Spleen (tissue), 11 donors: Measurements from ENCODE around the gene MAP1LC3C. TPM values are rescaled to one million over a fixed set of nuclear protein-coding genes. Genes with fewer than 3 reads are reported as not detected.
A peak's percentile ranks its signal among the peaks of the same experiment; 100 is the strongest.

Source experiments
- DNase-seq: peaks from one replicate; pipeline ENCODE4 v3.0.0-alpha.2; 2020
- H3K27ac ChIP-seq, 8 donors: fragments of 200-600 bp; sonication (generic) in 7 of 8; 1 replicate in 4 of 8; 2 replicates in 4 of 8; pipeline versions ENCODE4 v1.5.0 to v1.8.0; 2016 to 2021; ENCODE audit warnings: inconsistent platforms in 4 of 8, mild to moderate bottlenecking in 4 of 8, moderate library complexity in 1 of 8
- H3K27me3 ChIP-seq, 7 donors: fragments of 200-600 bp; sonication (generic) in 6 of 7; replicated peaks in 1 of 7; 1 replicate in 4 of 7; 2 replicates in 3 of 7; pipeline versions ENCODE4 v1.5.0 to v1.8.0; 2016 to 2021; ENCODE audit warnings: inconsistent platforms in 3 of 7, mild to moderate bottlenecking in 1 of 7
- H3K36me3 ChIP-seq, 6 donors: fragments of 200-600 bp; sonication (generic) in 5 of 6; 1 replicate in 4 of 6; 2 replicates in 2 of 6; pipeline versions ENCODE4 v1.5.0 to v1.8.0; 2016 to 2021; ENCODE audit warnings: inconsistent platforms in 2 of 6
- H3K4me1 ChIP-seq, 6 donors: fragments of 200-600 bp; sonication (generic) in 5 of 6; 1 replicate in 3 of 6; 2 replicates in 3 of 6; pipeline versions ENCODE4 v1.5.0 to v1.8.0; 2016 to 2021; ENCODE audit warnings: inconsistent platforms in 3 of 6
- H3K4me3 ChIP-seq, 8 donors: fragments of 200-600 bp; sonication (generic) in 7 of 8; 1 replicate in 4 of 8; 2 replicates in 4 of 8; pipeline versions ENCODE4 v1.5.0 to v1.8.0; 2016 to 2021; ENCODE audit warnings: inconsistent platforms in 4 of 8, mild to moderate bottlenecking in 4 of 8, moderate library complexity in 2 of 8
- H3K9me3 ChIP-seq, 8 donors: fragments of 200-600 bp; sonication (generic) in 7 of 8; 1 replicate in 4 of 8; 2 replicates in 4 of 8; pipeline versions ENCODE4 v1.5.0 to v1.8.0; 2016 to 2021; ENCODE audit warnings: inconsistent platforms in 4 of 8
- POLR2A ChIP-seq, 3 donors: fragments of 450-650 bp; IDR thresholded peaks; one replicate each; pipeline ENCODE4 v1.5.1; 2017; ENCODE audit warnings: antibody characterized with exemption in 3 of 3, mild to moderate bottlenecking in 1 of 3
- POLR2AphosphoS5 ChIP-seq, 3 donors: sonication (generic); formaldehyde crosslinking; IDR thresholded peaks; one replicate each; pipeline ENCODE4 v1.5.1; 2017; ENCODE audit warnings: antibody characterized with exemption in 3 of 3
- WGBS, 5 donors: extraction: QIAGEN DNeasy Blood & Tissue Kit in 3 of 5; methylation state at CpG; one replicate each; pipeline versions ENCODE4 v1.1.5 to v1.1.7; 2013 to 2018; 5-methylcytosine and 5-hydroxymethylcytosine counted together
- intact Hi-C: fragments of 100-400 bp; cut with DNase I; formaldehyde crosslinking; loops from one replicate; pipeline ENCODE4 v1.15.0; 2023; ENCODE audit warnings: low total_unique reads
- polyA plus RNA-seq, 3 donors: library from polyadenylated mRNA; stranded (reverse); fragments of 200-250 nt; gene quantifications; one replicate each; pipeline ENCODE4 v1.2.1, GENCODE V29; 2013
- total RNA-seq, 7 donors: library from RNA; depleted of rRNA in 3 of 7; stranded (reverse); fragments of >200 nt in 3 of 7; fragmentation: NEBNext Ultra II Directional in 4 of 7; extraction: Animal tissue kit (Norgen Biotek cat#: 25700) in 4 of 7; gene quantifications; one replicate each; pipeline versions ENCODE4 v1.1.0 to v1.2.1, GENCODE V29; 2016 to 2021
- TF ChIP-seq, protein P1 (sequence below), 11 experiments: fragments of 200-600 bp in 7 of 11; fragments of 450-650 bp in 4 of 11; sonication (generic) in 4 of 11; IDR thresholded peaks in 8 of 11; conservative IDR thresholded peaks in 3 of 11; 1 replicate in 7 of 11; 2 replicates in 4 of 11; pipeline versions ENCODE4 v1.4.0 to v1.8.0; 2016 to 2021; ENCODE audit warnings: antibody characterized with exemption in 11 of 11, inconsistent platforms in 4 of 11, mild to moderate bottlenecking in 1 of 11
- donor health status: healthy with polysubstance abuse.
- donor health status: DM: no; HTN: no; CAD: no; lungs with moderate emphysema.
- donor health status: DM: no; HTN: no; CAD: no.
- donor health status: Bipolar disorder and iron deficiency.
- donor health status: healthy.
- donor health status: DM: no; HTN: no; CAD: no.
- donor health status: DM: yes; HTN: yes; CAD: no.

Gene MAP1LC3C
- total and polyA plus RNA-seq, 10 donors = 0.20 to 0.70 (median 0.49) TPM; not detected in 3

DNA sequence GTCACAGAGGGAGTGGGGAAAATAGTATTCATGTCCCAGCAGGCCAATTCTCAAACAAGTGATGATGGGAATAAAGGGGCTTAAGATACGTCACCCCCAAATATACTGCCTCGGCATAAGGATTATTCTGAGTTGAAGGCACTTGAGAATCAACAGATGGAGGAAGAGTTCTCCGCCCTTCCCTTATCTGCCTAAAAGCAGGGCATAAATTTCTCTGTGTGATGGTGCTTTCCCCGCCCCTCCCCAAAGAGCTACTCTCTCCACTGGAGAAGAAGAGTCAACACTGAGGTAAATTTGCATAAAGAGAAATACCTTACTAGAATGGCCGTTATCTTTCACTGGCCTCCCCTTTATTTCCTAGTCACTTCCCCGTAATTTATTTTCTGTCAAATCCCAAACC is 22.7 kb downstream of the MAP1LC3C start:
- no peak overlapping the region for H3K4me3 ChIP-seq
- H3K27me3 ChIP-seq = no peaks in the 10 kb centered on the region
- H3K9me3 ChIP-seq = no peaks in the 10 kb centered on the region
- WGBS, 5 donors = 64 to 75% (median 73%) methylated on average over 6 of the region's 6 CpGs
- H3K27ac ChIP-seq = no peak overlapping the region
- intact Hi-C loops = no loop called here
- no peaks in the 10 kb centered on the region for H3K4me1 ChIP-seq
- no peak for DNase-seq
- H3K36me3 ChIP-seq = no peaks in the 10 kb centered on the region
- TF ChIP-seq POLR2A (IDR thresholded peaks at IDR 0.05) = no peak
- TF ChIP-seq POLR2AphosphoS5 (IDR thresholded peaks at IDR 0.05) = no peak
- TF ChIP-seq, protein P1, sequence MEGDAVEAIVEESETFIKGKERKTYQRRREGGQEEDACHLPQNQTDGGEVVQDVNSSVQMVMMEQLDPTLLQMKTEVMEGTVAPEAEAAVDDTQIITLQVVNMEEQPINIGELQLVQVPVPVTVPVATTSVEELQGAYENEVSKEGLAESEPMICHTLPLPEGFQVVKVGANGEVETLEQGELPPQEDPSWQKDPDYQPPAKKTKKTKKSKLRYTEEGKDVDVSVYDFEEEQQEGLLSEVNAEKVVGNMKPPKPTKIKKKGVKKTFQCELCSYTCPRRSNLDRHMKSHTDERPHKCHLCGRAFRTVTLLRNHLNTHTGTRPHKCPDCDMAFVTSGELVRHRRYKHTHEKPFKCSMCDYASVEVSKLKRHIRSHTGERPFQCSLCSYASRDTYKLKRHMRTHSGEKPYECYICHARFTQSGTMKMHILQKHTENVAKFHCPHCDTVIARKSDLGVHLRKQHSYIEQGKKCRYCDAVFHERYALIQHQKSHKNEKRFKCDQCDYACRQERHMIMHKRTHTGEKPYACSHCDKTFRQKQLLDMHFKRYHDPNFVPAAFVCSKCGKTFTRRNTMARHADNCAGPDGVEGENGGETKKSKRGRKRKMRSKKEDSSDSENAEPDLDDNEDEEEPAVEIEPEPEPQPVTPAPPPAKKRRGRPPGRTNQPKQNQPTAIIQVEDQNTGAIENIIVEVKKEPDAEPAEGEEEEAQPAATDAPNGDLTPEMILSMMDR (IDR thresholded peaks at IDR 0.05 in 8 of 11, conservative IDR thresholded peaks at IDR 0.05 in 3 of 11) = no peak

- intact Hi-C loops = no loop called here
- Histone ChIP-seq H3K27ac (no peak overlapping the region), H3K27me3 (no peaks in the 10 kb centered on the region), H3K4me1 (no peaks in the 10 kb centered on the region), H3K36me3 (no peaks in the 10 kb centered on the region), H3K9me3 (no peaks in the 10 kb centered on the region), H3K4me3 (no peak overlapping the region)
- 70 to 85% (median 73%) methylated on average over 6 of the region's 6 CpGs for WGBS, 5 donors
- DNase-seq = no peak
- TF ChIP-seq, protein P1 (IDR thresholded peaks at IDR 0.05 in 8 of 11, conservative IDR thresholded peaks at IDR 0.05 in 3 of 11) = no peak
- TF ChIP-seq POLR2A (IDR thresholded peaks at IDR 0.05) (no peak), POLR2AphosphoS5 (IDR thresholded peaks at IDR 0.05) (no peak)
Measured at GRCh38 chr1:241972703-241973369, 26.1 kb downstream of the MAP1LC3C start.

- Histone ChIP-seq H3K4me3 (no peak overlapping the region), H3K9me3 (no peaks in the 10 kb centered on the region), H3K36me3 (no peaks in the 10 kb centered on the region), H3K27ac (no peak overlapping the region), H3K4me1 (no peaks in the 10 kb centered on the region), H3K27me3 (no peaks in the 10 kb centered on the region)
- intact Hi-C loops = no loop called here
- WGBS, 5 donors = 36 to 80% (median 43%) methylated on average over 4 of the region's 4 CpGs
- TF ChIP-seq POLR2AphosphoS5 (IDR thresholded peaks at IDR 0.05) (no peak), POLR2A (IDR thresholded peaks at IDR 0.05) (no peak)
- TF ChIP-seq, protein P1 (IDR thresholded peaks at IDR 0.05 in 8 of 11, conservative IDR thresholded peaks at IDR 0.05 in 3 of 11) = no peak
- no peak for DNase-seq
Measured at GRCh38 chr1:241968611-241969010, 30.3 kb downstream of the MAP1LC3C start.

DNA sequence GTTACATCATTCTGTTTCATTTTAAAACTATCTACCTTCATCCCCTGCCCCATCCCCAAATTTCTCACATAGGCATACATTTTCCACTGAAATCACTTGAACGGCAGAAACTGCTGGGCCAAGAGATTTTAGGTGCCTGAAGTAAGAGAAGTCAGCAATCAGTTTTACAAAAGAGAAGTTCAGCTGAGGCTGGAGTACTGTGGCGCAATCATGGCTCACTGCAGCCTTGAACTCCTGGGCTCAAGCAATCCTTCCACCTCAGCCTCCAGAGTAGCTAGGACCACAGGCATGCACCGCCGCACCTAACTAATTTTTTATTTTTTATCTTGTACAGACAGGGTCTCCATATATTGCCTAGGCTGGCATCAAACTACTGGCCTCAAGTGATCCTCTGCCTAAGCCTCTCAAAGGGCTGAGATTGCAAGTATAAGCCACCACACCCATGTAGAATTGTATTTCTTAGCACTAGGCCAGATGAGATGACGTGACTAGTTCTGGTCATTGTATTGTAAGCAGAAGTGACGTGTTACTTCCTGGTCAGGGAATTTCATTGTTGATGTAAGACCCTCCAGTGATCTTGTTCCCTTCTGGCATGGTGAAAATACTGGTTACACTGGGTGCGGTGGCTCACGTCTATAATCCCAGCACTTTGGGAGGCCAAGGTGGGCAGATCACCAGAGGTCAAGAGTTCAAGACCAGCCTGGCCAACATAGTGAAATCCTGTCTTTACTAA is 34.2 kb downstream of the MAP1LC3C start:
- peak overlapping the region in 3 of 8 donors; percentile 26 to 46 (median 38) for H3K27ac ChIP-seq
- no peaks in the 10 kb centered on the region for H3K4me1 ChIP-seq
- WGBS, 5 donors = 68 to 81% (median 76%) methylated on average over 8 of the region's 8 CpGs
- intact Hi-C loops = no loop called here
- H3K36me3 ChIP-seq = no peaks in the 10 kb centered on the region
- no peak for DNase-seq
- TF ChIP-seq, protein P1 (IDR thresholded peaks at IDR 0.05 in 8 of 11, conservative IDR thresholded peaks at IDR 0.05 in 3 of 11) = no peak
- no peak for TF ChIP-seq POLR2AphosphoS5 (IDR thresholded peaks at IDR 0.05)
- no peak for TF ChIP-seq POLR2A (IDR thresholded peaks at IDR 0.05)
- no peaks in the 10 kb centered on the region for H3K9me3 ChIP-seq
- no peak overlapping the region for H3K4me3 ChIP-seq
- no peaks in the 10 kb centered on the region for H3K27me3 ChIP-seq
